ENCODE results near the gene LVRN.

LVRN gene

DNA sequence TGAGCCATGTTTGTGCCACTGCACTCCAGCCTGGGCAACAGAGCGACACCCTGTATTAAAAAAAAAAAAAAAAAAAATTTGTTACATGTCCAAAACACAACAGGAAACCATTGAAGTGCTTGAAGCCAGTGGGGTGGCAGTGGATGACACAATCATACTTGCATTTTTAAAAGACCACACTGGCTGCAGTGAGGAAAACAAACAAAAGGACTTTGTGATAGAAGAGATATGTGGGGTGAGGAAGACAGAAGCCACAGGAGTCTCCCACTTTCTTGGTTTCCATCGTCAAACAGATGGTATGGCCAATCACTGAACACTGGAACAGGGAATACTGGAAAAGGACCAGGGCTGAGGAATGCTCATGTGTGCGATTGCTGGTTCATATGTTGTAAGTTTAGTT, 101.7 kb downstream of the LVRN start:
- peak; percentile 38 for DNase-seq (ENCODE audit: low read depth)
- no peak for TF ChIP-seq CTCF (conservative IDR thresholded peaks at IDR 0.05; ENCODE audit: low read depth, low read length)

DNA sequence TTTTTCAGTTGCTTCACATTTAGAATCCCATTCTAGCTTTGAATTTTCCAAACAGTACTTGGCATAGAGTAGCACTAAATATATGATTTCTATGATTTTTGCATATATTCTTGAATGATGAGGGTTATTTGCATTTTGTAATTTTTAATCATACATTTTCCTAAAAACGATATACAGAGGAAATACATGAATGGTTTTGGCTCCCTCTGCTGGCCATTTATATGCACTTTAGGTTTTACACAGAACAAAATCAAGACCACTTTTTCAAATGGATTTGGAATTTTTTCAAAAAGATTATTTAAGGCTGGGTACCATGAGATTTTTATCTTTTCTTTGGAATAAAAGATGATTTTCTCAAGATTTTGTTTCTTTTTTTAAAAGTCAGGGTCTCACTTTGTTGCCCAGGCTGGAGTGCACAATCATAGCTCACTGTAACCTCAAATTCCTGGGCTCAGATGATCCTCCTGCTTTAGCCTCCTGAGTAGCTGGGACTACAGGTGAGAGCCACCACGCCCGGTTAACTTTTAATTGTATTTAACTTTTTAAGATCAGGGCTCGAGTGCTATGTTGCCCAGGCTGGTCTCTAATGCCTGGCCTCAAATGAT, 105.9 kb downstream of the LVRN start:
- peak; percentile 85 for DNase-seq (ENCODE audit: low read depth)
- H3K4me3 ChIP-seq (ENCODE audit: low read depth, low read length): no peak overlapping the region
- peak; percentile 68 for TF ChIP-seq CTCF (conservative IDR thresholded peaks at IDR 0.05; ENCODE audit: low read depth, low read length)

More for the DNA sequence above, 101.7 kb downstream of the LVRN start:
- no peak overlapping the region for H3K4me3 ChIP-seq (ENCODE audit: low read depth, low read length)

GRCh38 chr5:116071211-116071610, 108.9 kb downstream of the LVRN start:
- H3K4me3 ChIP-seq (ENCODE audit: low read depth, low read length): no peak overlapping the region
- TF ChIP-seq CTCF (conservative IDR thresholded peaks at IDR 0.05; ENCODE audit: low read depth, low read length): no peak
- no peak for DNase-seq (ENCODE audit: low read depth)

- DNase-seq (ENCODE audit: low read depth): no peak
- TF ChIP-seq CTCF (conservative IDR thresholded peaks at IDR 0.05; ENCODE audit: low read depth, low read length): no peak
- no peak overlapping the region for H3K4me3 ChIP-seq (ENCODE audit: low read depth, low read length)
Observed at GRCh38 chr5:116075191-116075831, 113.0 kb downstream of the LVRN start.

- no peak for TF ChIP-seq CTCF (conservative IDR thresholded peaks at IDR 0.05; ENCODE audit: low read depth, low read length)
Observed at GRCh38 chr5:116076496-116076895, 114.2 kb downstream of the LVRN start.

More at GRCh38 chr5:116076496-116076895, 114.2 kb downstream of the LVRN start:
- H3K4me3 ChIP-seq (ENCODE audit: low read depth, low read length): no peak overlapping the region
- DNase-seq (ENCODE audit: low read depth): no peak
